Endothelial cell of umbilical vein (primary cell): ENCODE measurements around the gene RAB1A. TPM values are rescaled to one million over a fixed set of nuclear protein-coding genes. Genes with fewer than 3 reads are reported as not detected.

Experiments
- BruUV-seq: library from RNA; stranded (reverse); fragments of 400-500 nt; replicated peaks from 2 replicates; lab custom pipeline; 2021; lab: Mats Ljungman, UMichigan
- CTCF ChIA-PET: fragments of 300-600, 350-600 bp; sonication (Branson Sonifier 250); formaldehyde crosslinking; loops from one replicate; lab custom pipeline; 2021; ENCODE audit warnings: antibody characterized with exemption, inconsistent platforms; lab: Charles Lee
- POLR2A ChIA-PET: fragments of 300-600, 350-600 bp; sonication (Branson Sonifier 250); formaldehyde crosslinking; loops from one replicate; lab custom pipeline; 2021; ENCODE audit warnings: antibody characterized with exemption, inconsistent platforms; lab: Charles Lee
- DNase-seq: peaks from one replicate; pipeline ENCODE4 v3.0.0-alpha.2; 2011; ENCODE audit warnings: low read depth, low spot score
- FAIRE-seq: peaks from 2 replicates; lab custom pipeline; 2011; peaks lifted over from hg19 to GRCh38; lab: Jason Lieb, UNC
- H2AFZ ChIP-seq: 2 replicates; pipeline ENCODE4 v1.6.0; 2012; ENCODE audit warnings: low read depth, low read length, control low read depth, inconsistent platforms
- H3K27ac ChIP-seq: 2 replicates; pipeline ENCODE4 v1.5.1; 2011; ENCODE audit warnings: low read depth, mild to moderate bottlenecking, control low read depth, low read length, moderate library complexity; ENCODE audit not compliant: insufficient read depth
- H3K27me3 ChIP-seq, 2 experiments: 2 replicates each; pipeline versions ENCODE4 v1.6.0 to v1.6.1; 2011; ENCODE audit warnings: low read length in 2 of 2, mixed read lengths in 1 of 2; ENCODE audit not compliant: control insufficient read depth in 2 of 2, insufficient read depth in 2 of 2
- H3K36me3 ChIP-seq, 2 experiments: 2 replicates in 1 of 2; 3 replicates in 1 of 2; pipeline ENCODE4 v1.5.1; 2011; ENCODE audit warnings: low read length in 2 of 2, mild to moderate bottlenecking in 1 of 2, moderate library complexity in 1 of 2; ENCODE audit not compliant: control insufficient read depth in 2 of 2, insufficient read depth in 2 of 2; ENCODE audit errors: extremely low read depth in 1 of 2
- H3K4me1 ChIP-seq: 3 replicates; pipeline ENCODE4 v1.5.1; 2011; ENCODE audit warnings: mild to moderate bottlenecking, low read length; ENCODE audit not compliant: control insufficient read depth, insufficient read depth; ENCODE audit errors: extremely low read depth
- H3K4me2 ChIP-seq: 2 replicates; pipeline ENCODE4 v1.6.1; 2011; ENCODE audit warnings: low read length, control low read depth, mixed read lengths; ENCODE audit not compliant: insufficient read depth
- H3K4me3 ChIP-seq, 3 experiments: fragments of 200-600 bp in 1 of 3; sonication (generic), shearing (Covaris generic) in 1 of 3; replicated peaks in 1 of 3; 2 replicates each; pipeline ENCODE4 v1.5.1; 2011 to 2016; ENCODE audit warnings: control low read depth in 3 of 3, low read length in 3 of 3, mild to moderate bottlenecking in 2 of 3, inconsistent platforms in 1 of 3, low read depth in 1 of 3, moderate library complexity in 1 of 3; ENCODE audit not compliant: insufficient read depth in 1 of 3
- H3K79me2 ChIP-seq: 2 replicates; pipeline ENCODE4 v1.6.0; 2012; ENCODE audit warnings: low read length, inconsistent platforms; ENCODE audit not compliant: control insufficient read depth, insufficient read depth
- H3K9ac ChIP-seq: replicated peaks from 2 replicates; pipeline ENCODE3; 2011; ENCODE audit warnings: low read length, control low read depth; ENCODE audit not compliant: insufficient read depth; ENCODE audit errors: extremely low read depth
- H3K9me1 ChIP-seq: replicated peaks from 3 replicates; pipeline ENCODE4 v1.6.0; 2011; ENCODE audit warnings: mild to moderate bottlenecking, low read length; ENCODE audit not compliant: control insufficient read depth, insufficient read depth; ENCODE audit errors: extremely low read depth
- H3K9me3 ChIP-seq: replicated peaks from 2 replicates; pipeline ENCODE4 v1.5.1; 2012; ENCODE audit warnings: low read length, inconsistent platforms; ENCODE audit not compliant: control insufficient read depth, insufficient read depth
- H4K20me1 ChIP-seq: replicated peaks from 2 replicates; pipeline ENCODE3; 2011; ENCODE audit warnings: mild to moderate bottlenecking, low read length; ENCODE audit not compliant: control insufficient read depth, insufficient read depth; ENCODE audit errors: extremely low read depth
- EZH2 ChIP-seq: IDR thresholded peaks from 2 replicates; pipeline ENCODE4 v1.6.1; 2012; ENCODE audit warnings: borderline replicate concordance, low read depth, mild to moderate bottlenecking, moderate library complexity, low read length, inconsistent platforms; ENCODE audit not compliant: severe bottlenecking
- FOS ChIP-seq: IDR thresholded peaks from 2 replicates; pipeline ENCODE4 v1.6.1; 2011; ENCODE audit warnings: mild to moderate bottlenecking, low read length, moderate library complexity, borderline replicate concordance; ENCODE audit not compliant: insufficient read depth
- JUN ChIP-seq: IDR thresholded peaks from 2 replicates; pipeline ENCODE4 v1.6.1; 2011; ENCODE audit warnings: borderline replicate concordance, low read depth; ENCODE audit not compliant: insufficient read length, insufficient read depth
- MYC ChIP-seq: IDR thresholded peaks from one replicate; pipeline ENCODE4 v1.6.1; 2011; ENCODE audit warnings: mild to moderate bottlenecking, low read depth, low read length
- POLR2AphosphoS5 ChIP-seq: IDR thresholded peaks from 2 replicates; pipeline ENCODE4 v1.6.1; 2012; ENCODE audit warnings: low read depth, mild to moderate bottlenecking, control low read depth, low read length, moderate library complexity; ENCODE audit not compliant: insufficient read depth
- dilution Hi-C: fragments of 300-500 bp; cut with MboI; formaldehyde crosslinking; loops from one replicate; pipeline ENCODE4 v1.15.0; 2019; ENCODE audit warnings: low sequenced_read_pairs; ENCODE audit not compliant: extremely low pct_ligation_motif_present
- intact Hi-C: fragments of 100-400 bp; cut with micrococcal nuclease; formaldehyde crosslinking; loops from one replicate; pipeline ENCODE4 v1.10.0; 2022
- polyA plus RNA-seq, 4 experiments: library from polyadenylated mRNA; depleted of rRNA in 3 of 4; stranded (reverse) in 3 of 4; unstranded in 1 of 4; fragments of >200 nt; gene quantifications; 2 replicates each; pipeline versions ENCODE4 v1.2.1 to v1.2.3, GENCODE V29; 2011 to 2012; ENCODE audit warnings: missing spikeins in 1 of 4
- total RNA-seq: library from RNA; stranded (reverse); gene quantifications from 2 replicates; pipeline ENCODE4 v1.2.3, GENCODE V29; 2021
- TF ChIP-seq, protein P1 (sequence below): IDR thresholded peaks from 2 replicates; pipeline ENCODE4 v1.6.1; 2011; ENCODE audit not compliant: insufficient read depth, insufficient read length
- TF ChIP-seq, protein P2 (sequence below), 2 donors: IDR thresholded peaks; 1 replicate in 1 of 2; 2 replicates in 1 of 2; pipeline ENCODE4 v1.5.1; 2011; ENCODE audit warnings: low read length in 2 of 2, mild to moderate bottlenecking in 2 of 2, moderate library complexity in 2 of 2, control low read depth in 1 of 2, inconsistent platforms in 1 of 2, low read depth in 1 of 2; ENCODE audit not compliant: insufficient read depth in 1 of 2; ENCODE audit errors: extremely low read depth in 1 of 2

RAB1A gene
- total and polyA plus RNA-seq, 2 donors (not counting 3 experiments of a cell fraction or from before 2014, with no cell fraction given) = 121 to 176 TPM

DNA sequence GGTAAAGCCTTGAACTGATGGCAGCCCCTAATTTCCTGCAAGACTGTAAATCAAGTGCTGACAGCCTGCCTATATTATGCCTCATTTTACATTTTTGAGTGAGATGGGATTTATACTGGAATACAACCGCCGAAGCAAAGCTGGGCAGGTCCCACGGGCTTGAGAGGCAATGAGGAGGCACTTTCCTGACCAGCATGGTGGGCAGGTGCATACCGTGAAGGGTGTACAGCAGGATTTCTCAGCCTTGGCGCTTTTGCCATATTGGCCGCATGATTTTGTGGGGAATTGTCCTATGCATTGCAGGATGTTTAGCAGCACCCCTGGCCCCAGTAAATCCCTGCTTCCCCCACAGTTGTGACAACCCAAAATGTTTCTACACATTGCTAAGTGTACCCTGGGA is 50.9 kb downstream of the RAB1A start:
- ChIA-PET POLR2A (no interaction called here), CTCF (interaction anchor here (0.6 to 0.7 kb wide), 2 partner anchors 46 to 494 kb away, joined by 3 read pairs; no protein-coding TSS in a partner anchor)
- Histone ChIP-seq H3K4me3 (no peak overlapping the region), H3K36me3 (peaks cover 18 to 28% of the 10 kb centered on the region in 2 experiments), H3K4me2 (no peak overlapping the region), H3K9me3 (no peaks in the 10 kb centered on the region), H4K20me1 (no peaks in the 10 kb centered on the region), H3K9me1 (no peaks in the 10 kb centered on the region), H3K4me1 (peaks cover 23% of the 10 kb centered on the region), H3K9ac (no peak overlapping the region), H3K79me2 (no peaks in the 10 kb centered on the region), H3K27ac (no peak overlapping the region), H3K27me3 (no peaks in the 10 kb centered on the region), H2AFZ (no peak overlapping the region)
- dilution Hi-C loops = no loop called here
- TF ChIP-seq, protein P1, sequence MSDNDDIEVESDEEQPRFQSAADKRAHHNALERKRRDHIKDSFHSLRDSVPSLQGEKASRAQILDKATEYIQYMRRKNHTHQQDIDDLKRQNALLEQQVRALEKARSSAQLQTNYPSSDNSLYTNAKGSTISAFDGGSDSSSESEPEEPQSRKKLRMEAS = no peak
- TF ChIP-seq, protein P2, sequence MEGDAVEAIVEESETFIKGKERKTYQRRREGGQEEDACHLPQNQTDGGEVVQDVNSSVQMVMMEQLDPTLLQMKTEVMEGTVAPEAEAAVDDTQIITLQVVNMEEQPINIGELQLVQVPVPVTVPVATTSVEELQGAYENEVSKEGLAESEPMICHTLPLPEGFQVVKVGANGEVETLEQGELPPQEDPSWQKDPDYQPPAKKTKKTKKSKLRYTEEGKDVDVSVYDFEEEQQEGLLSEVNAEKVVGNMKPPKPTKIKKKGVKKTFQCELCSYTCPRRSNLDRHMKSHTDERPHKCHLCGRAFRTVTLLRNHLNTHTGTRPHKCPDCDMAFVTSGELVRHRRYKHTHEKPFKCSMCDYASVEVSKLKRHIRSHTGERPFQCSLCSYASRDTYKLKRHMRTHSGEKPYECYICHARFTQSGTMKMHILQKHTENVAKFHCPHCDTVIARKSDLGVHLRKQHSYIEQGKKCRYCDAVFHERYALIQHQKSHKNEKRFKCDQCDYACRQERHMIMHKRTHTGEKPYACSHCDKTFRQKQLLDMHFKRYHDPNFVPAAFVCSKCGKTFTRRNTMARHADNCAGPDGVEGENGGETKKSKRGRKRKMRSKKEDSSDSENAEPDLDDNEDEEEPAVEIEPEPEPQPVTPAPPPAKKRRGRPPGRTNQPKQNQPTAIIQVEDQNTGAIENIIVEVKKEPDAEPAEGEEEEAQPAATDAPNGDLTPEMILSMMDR (IDR thresholded peaks at IDR 0.05; ENCODE audit: extremely low read depth in 1 of 2, insufficient read depth in 1 of 2, low read depth in 1 of 2, low read length in 2 of 2) = no peak
- TF ChIP-seq JUN (no peak), EZH2 (no peak), POLR2AphosphoS5 (no peak), FOS (no peak), MYC (no peak)
- FAIRE-seq (no peak), DNase-seq (no peak)
- intact Hi-C loops = no loop called here
- no TSS peak for BruUV-seq
